ENCODE measurements around the gene CRELD1.

The CRELD1 gene

GRCh38 chr3:9911863-9912262 is 21.8 kb upstream of the CRELD1 start:
- no peak overlapping the region for H3K27ac ChIP-seq
- no peak for TF ChIP-seq CTCF (conservative IDR thresholded peaks at IDR 0.05)

- no peak overlapping the region for H3K27ac ChIP-seq
- TF ChIP-seq CTCF (conservative IDR thresholded peaks at IDR 0.05), result no peak
Measured at GRCh38 chr3:9912294-9912935, 21.2 kb upstream of the CRELD1 start.

- no peak for TF ChIP-seq CTCF (conservative IDR thresholded peaks at IDR 0.05)
- H3K27ac ChIP-seq, result peak overlapping the region; percentile 40
Measured at GRCh38 chr3:9913601-9914000, 20.0 kb upstream of the CRELD1 start.

- TF ChIP-seq CTCF (conservative IDR thresholded peaks at IDR 0.05), result no peak
- peak overlapping the region; percentile 40 for H3K27ac ChIP-seq
Measured at GRCh38 chr3:9914011-9914410, 19.6 kb upstream of the CRELD1 start.

- TF ChIP-seq CTCF (conservative IDR thresholded peaks at IDR 0.05), result no peak
- peak overlapping the region; percentile 40 for H3K27ac ChIP-seq
Measured at GRCh38 chr3:9914559-9915253, 18.9 kb upstream of the CRELD1 start.

DNA sequence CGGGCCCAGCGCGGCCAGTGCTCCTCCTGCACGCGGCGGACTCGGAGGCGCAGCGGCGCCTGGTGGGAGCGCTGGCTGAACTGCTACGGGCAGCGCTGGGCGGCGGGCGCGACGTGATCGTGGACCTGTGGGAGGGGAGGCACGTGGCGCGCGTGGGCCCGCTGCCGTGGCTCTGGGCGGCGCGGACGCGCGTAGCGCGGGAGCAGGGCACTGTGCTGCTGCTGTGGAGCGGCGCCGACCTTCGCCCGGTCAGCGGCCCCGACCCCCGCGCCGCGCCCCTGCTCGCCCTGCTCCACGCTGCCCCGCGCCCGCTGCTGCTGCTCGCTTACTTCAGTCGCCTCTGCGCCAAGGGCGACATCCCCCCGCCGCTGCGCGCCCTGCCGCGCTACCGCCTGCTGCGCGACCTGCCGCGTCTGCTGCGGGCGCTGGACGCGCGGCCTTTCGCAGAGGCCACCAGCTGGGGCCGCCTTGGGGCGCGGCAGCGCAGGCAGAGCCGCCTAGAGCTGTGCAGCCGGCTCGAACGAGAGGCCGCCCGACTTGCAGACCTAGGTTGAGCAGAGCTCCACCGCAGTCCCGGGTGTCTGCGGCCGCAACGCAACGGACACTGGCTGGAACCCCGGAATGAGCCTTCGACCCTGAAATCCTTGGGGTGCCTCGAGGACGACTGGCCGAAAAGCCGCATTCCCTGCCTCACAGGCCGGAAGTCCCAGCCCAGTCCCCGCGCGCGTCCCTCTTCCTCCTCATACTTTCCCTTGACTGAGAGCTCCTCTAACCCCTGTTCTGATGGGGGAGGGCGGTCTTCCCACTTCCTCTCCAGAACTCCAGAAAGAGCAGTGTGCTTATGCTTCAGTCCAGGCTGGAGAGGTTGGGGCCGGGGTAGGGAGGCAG is 18.1 kb upstream of the CRELD1 start:
- no peak for TF ChIP-seq CTCF (conservative IDR thresholded peaks at IDR 0.05)

DNA sequence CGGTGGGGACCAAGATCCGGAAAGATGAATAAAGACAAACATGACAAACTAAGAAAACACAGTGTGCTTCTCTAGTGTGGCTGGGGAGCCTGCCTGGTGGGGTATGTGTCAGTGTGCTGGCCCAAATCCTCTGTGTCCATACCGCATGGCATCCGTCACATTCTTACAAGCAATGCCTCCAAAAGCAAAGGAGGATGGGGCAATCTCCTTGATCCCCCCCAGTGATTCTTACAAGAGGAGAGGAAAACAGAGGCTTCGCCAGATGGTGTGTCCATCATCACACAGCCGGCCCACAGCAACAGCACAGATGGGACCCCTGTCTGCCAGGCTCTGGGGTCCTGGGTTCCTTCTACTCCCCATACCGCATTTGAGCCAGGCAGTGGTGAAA is 17.3 kb upstream of the CRELD1 start:
- peak overlapping the region; percentile 90 for H3K27ac ChIP-seq
- TF ChIP-seq CTCF (conservative IDR thresholded peaks at IDR 0.05), result no peak

More for the DNA sequence above, 18.1 kb upstream of the CRELD1 start:
- H3K27ac ChIP-seq, result no peak overlapping the region
